HG02798 (cell line): ENCODE results near the gene GIPC3.
"Not testable (repeated sequence)": the region's sequence is repeated elsewhere in the genome, so short reads cannot be mapped to it uniquely, and the experiment has no call there.

Experiments
- ATAC-seq: cut with Tn5 transposase; IDR thresholded peaks from one replicate; pipeline ENCODE4 v1.9.1; 2021; ENCODE audit warnings: mild to moderate bottlenecking; ENCODE audit not compliant: unreplicated experiment, poor library complexity

The GIPC3 gene

GRCh38 chr19:3575949-3576673 is 9.2 kb upstream of the GIPC3 start:
- no peak for ATAC-seq

GRCh38 chr19:3576696-3577443 is 8.4 kb upstream of the GIPC3 start:
- no peak for ATAC-seq

- no peak for ATAC-seq
Measured at GRCh38 chr19:3577723-3578344, 7.4 kb upstream of the GIPC3 start.

- no peak for ATAC-seq
Measured at GRCh38 chr19:3578390-3578789, 6.9 kb upstream of the GIPC3 start.

GRCh38 chr19:3580156-3580934 is 4.9 kb upstream of the GIPC3 start:
- no peak for ATAC-seq

GRCh38 chr19:3581792-3582191 is 3.5 kb upstream of the GIPC3 start:
- not testable (repeated sequence) for ATAC-seq

GRCh38 chr19:3584036-3584802 is 1.1 kb upstream of the GIPC3 start:
- not testable (repeated sequence) for ATAC-seq

GRCh38 chr19:3586127-3586626 is 899 bp downstream of the GIPC3 start:
- ATAC-seq, result no peak

GRCh38 chr19:3586707-3587346 is 1.5 kb downstream of the GIPC3 start:
- ATAC-seq, result no peak

GRCh38 chr19:3589439-3589838 is 4.2 kb downstream of the GIPC3 start:
- ATAC-seq, result no peak

GRCh38 chr19:3589949-3590348 is 4.7 kb downstream of the GIPC3 start:
- no peak for ATAC-seq

GRCh38 chr19:3590991-3591659 is 5.8 kb downstream of the GIPC3 start:
- ATAC-seq, result no peak

GRCh38 chr19:3591876-3592613 is 6.8 kb downstream of the GIPC3 start:
- no peak for ATAC-seq

GRCh38 chr19:3593156-3593555 is 7.9 kb downstream of the GIPC3 start:
- ATAC-seq, result no peak

GRCh38 chr19:3595521-3596061 is 10.3 kb downstream of the GIPC3 start:
- no peak for ATAC-seq

GRCh38 chr19:3599776-3600187 is 14.5 kb downstream of the GIPC3 start:
- ATAC-seq, result no peak

GRCh38 chr19:3601021-3601420 is 15.7 kb downstream of the GIPC3 start:
- ATAC-seq, result no peak
